Hepatocyte (in vitro differentiated cells): ENCODE measurements around the gene DMD. TPM values are rescaled to one million over a fixed set of nuclear protein-coding genes. Genes with fewer than 3 reads are reported as not detected.

Experiments used
- DNase-seq: peaks from one replicate; pipeline ENCODE4 v3.0.0-alpha.2; 2016; ENCODE audit warnings: low spot score
- H2AFZ ChIP-seq: fragments of 200-600 bp; sonication (generic); 2 replicates; pipeline ENCODE4 v1.6.0; 2016; ENCODE audit warnings: antibody characterized with exemption, mild to moderate bottlenecking
- H3K27ac ChIP-seq: fragments of 200-600 bp; sonication (generic); 2 replicates; pipeline ENCODE4 v1.5.1; 2016; ENCODE audit warnings: mild to moderate bottlenecking
- H3K27me3 ChIP-seq: fragments of 200-600 bp; sonication (generic); 2 replicates; pipeline ENCODE4 v1.6.1; 2016
- H3K36me3 ChIP-seq: fragments of 200-600 bp; sonication (generic); replicated peaks from 2 replicates; pipeline ENCODE4 v1.5.1; 2016; ENCODE audit warnings: low read depth; ENCODE audit not compliant: insufficient read depth
- H3K4me1 ChIP-seq: fragments of 200-600 bp; sonication (generic); 2 replicates; pipeline ENCODE4 v1.5.1; 2016; ENCODE audit warnings: mild to moderate bottlenecking, moderate library complexity; ENCODE audit not compliant: insufficient read depth
- H3K4me2 ChIP-seq: fragments of 200-600 bp; sonication (generic); 2 replicates; pipeline ENCODE4 v1.6.0; 2016
- H3K4me3 ChIP-seq: fragments of 200-600 bp; sonication (generic); 2 replicates; pipeline ENCODE4 v1.5.1; 2016; ENCODE audit warnings: mild to moderate bottlenecking
- H3K79me2 ChIP-seq: fragments of 200-600 bp; sonication (generic); 2 replicates; pipeline ENCODE4 v1.6.0; 2017; ENCODE audit warnings: mild to moderate bottlenecking
- H3K9me2 ChIP-seq: fragments of 200-600 bp; sonication (generic); replicated peaks from 2 replicates; pipeline ENCODE4 v1.6.0; 2017; ENCODE audit warnings: mild to moderate bottlenecking; ENCODE audit not compliant: insufficient read depth
- H3K9me3 ChIP-seq: fragments of 200-600 bp; sonication (generic); 2 replicates; pipeline ENCODE4 v1.5.1; 2016; ENCODE audit warnings: low read depth, mild to moderate bottlenecking
- H4K20me1 ChIP-seq: fragments of 200-600 bp; sonication (generic); 2 replicates; pipeline ENCODE4 v1.6.0; 2016; ENCODE audit warnings: mild to moderate bottlenecking; ENCODE audit not compliant: insufficient read depth, poor library complexity, severe bottlenecking
- EZH2 ChIP-seq: fragments of 200-600 bp; sonication (generic); IDR thresholded peaks from 2 replicates; pipeline ENCODE4 v1.6.1; 2016; ENCODE audit warnings: antibody characterized with exemption, mild to moderate bottlenecking, borderline replicate concordance
- EZH2phosphoT487 ChIP-seq: fragments of 200-600 bp; sonication (generic); IDR thresholded peaks from one replicate; pipeline ENCODE4 v1.6.1; 2018; ENCODE audit warnings: antibody characterized with exemption, mild to moderate bottlenecking, low read depth, moderate library complexity; ENCODE audit not compliant: unreplicated experiment, severe bottlenecking
- WGBS: methylation state at CpG from one replicate; pipeline ENCODE4 v1.1.6; 2016; ENCODE audit warnings: low lambda C conversion rate; ENCODE audit errors: missing lambda C conversion rate; 5-methylcytosine and 5-hydroxymethylcytosine counted together
- polyA plus RNA-seq: library from polyadenylated mRNA; unstranded; fragments of >200 nt; fragmentation: Nextera tagmentation; extraction: Ambion mirVana; gene quantifications from 2 replicates; pipeline ENCODE4 v1.2.1, GENCODE V29; 2016
- total RNA-seq: library from RNA; depleted of rRNA; stranded (reverse); fragments of >200 nt; gene quantifications from 2 replicates; pipeline ENCODE4 v1.2.3, GENCODE V29; 2014
- TF ChIP-seq, protein P1 (sequence below): fragments of 200-600 bp; sonication (generic); IDR thresholded peaks from 2 replicates; pipeline ENCODE4 v1.5.1; 2016; ENCODE audit warnings: antibody characterized with exemption, mild to moderate bottlenecking; ENCODE audit not compliant: poor library complexity

DMD gene
- total and polyA plus RNA-seq, 2 experiments from 2014 or later = 14.2 to 27.8 TPM

GRCh38 chrX:32598707-32599106 lies 612.6 kb downstream of the DMD start:
- no peak for DNase-seq
- no peaks in the 10 kb centered on the region for H3K36me3 ChIP-seq
- no peaks in the 10 kb centered on the region for H3K9me2 ChIP-seq
- no peaks in the 10 kb centered on the region for H3K27me3 ChIP-seq
- no peak overlapping the region for H3K4me3 ChIP-seq
- no peak overlapping the region for H3K4me2 ChIP-seq
- H3K4me1 ChIP-seq = no peaks in the 10 kb centered on the region
- no peaks in the 10 kb centered on the region for H4K20me1 ChIP-seq
- TF ChIP-seq, protein P1, sequence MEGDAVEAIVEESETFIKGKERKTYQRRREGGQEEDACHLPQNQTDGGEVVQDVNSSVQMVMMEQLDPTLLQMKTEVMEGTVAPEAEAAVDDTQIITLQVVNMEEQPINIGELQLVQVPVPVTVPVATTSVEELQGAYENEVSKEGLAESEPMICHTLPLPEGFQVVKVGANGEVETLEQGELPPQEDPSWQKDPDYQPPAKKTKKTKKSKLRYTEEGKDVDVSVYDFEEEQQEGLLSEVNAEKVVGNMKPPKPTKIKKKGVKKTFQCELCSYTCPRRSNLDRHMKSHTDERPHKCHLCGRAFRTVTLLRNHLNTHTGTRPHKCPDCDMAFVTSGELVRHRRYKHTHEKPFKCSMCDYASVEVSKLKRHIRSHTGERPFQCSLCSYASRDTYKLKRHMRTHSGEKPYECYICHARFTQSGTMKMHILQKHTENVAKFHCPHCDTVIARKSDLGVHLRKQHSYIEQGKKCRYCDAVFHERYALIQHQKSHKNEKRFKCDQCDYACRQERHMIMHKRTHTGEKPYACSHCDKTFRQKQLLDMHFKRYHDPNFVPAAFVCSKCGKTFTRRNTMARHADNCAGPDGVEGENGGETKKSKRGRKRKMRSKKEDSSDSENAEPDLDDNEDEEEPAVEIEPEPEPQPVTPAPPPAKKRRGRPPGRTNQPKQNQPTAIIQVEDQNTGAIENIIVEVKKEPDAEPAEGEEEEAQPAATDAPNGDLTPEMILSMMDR = no peak
- TF ChIP-seq EZH2 (no peak), EZH2phosphoT487 (no peak)
- no peak overlapping the region for H2AFZ ChIP-seq
- H3K9me3 ChIP-seq = no peaks in the 10 kb centered on the region
- WGBS = 87% methylated on average over 4 of the region's 4 CpGs
- no peaks in the 10 kb centered on the region for H3K79me2 ChIP-seq
- no peak overlapping the region for H3K27ac ChIP-seq

- WGBS = 91% methylated on average over 4 of the region's 4 CpGs
These were observed 613.6 kb downstream of the DMD start for GRCh38 chrX:32597777-32598176.

GRCh38 chrX:32592786-32593185 lies 618.6 kb downstream of the DMD start:
- Histone ChIP-seq H3K4me3 (no peak overlapping the region), H2AFZ (no peak overlapping the region), H3K4me2 (no peak overlapping the region), H3K9me3 (no peaks in the 10 kb centered on the region), H3K79me2 (no peaks in the 10 kb centered on the region), H4K20me1 (no peaks in the 10 kb centered on the region), H3K9me2 (no peaks in the 10 kb centered on the region), H3K27ac (no peak overlapping the region), H3K27me3 (no peaks in the 10 kb centered on the region), H3K4me1 (no peaks in the 10 kb centered on the region), H3K36me3 (no peaks in the 10 kb centered on the region)
- 88% methylated on average over 7 of the region's 7 CpGs for WGBS
- TF ChIP-seq EZH2 (no peak), EZH2phosphoT487 (no peak)
- TF ChIP-seq, protein P1 = no peak
- DNase-seq = no peak

More at GRCh38 chrX:32597777-32598176, 613.6 kb downstream of the DMD start:
- no peaks in the 10 kb centered on the region for H3K79me2 ChIP-seq
- no peak overlapping the region for H3K4me3 ChIP-seq
- no peaks in the 10 kb centered on the region for H3K4me1 ChIP-seq
- no peak for DNase-seq
- no peak overlapping the region for H3K4me2 ChIP-seq
- no peaks in the 10 kb centered on the region for H4K20me1 ChIP-seq
- H2AFZ ChIP-seq = no peak overlapping the region
- no peak overlapping the region for H3K27ac ChIP-seq
- H3K9me3 ChIP-seq = no peaks in the 10 kb centered on the region
- H3K9me2 ChIP-seq = no peaks in the 10 kb centered on the region
- no peaks in the 10 kb centered on the region for H3K36me3 ChIP-seq
- TF ChIP-seq EZH2 = no peak
- no peaks in the 10 kb centered on the region for H3K27me3 ChIP-seq

- Histone ChIP-seq H2AFZ (no peak overlapping the region), H3K4me2 (no peak overlapping the region), H3K27me3 (no peaks in the 10 kb centered on the region), H3K4me3 (no peak overlapping the region), H3K9me3 (no peaks in the 10 kb centered on the region), H3K27ac (no peak overlapping the region), H3K4me1 (no peaks in the 10 kb centered on the region), H3K36me3 (no peaks in the 10 kb centered on the region), H4K20me1 (no peaks in the 10 kb centered on the region), H3K79me2 (no peaks in the 10 kb centered on the region), H3K9me2 (no peaks in the 10 kb centered on the region)
- DNase-seq = no peak
- 92% methylated on average over 10 of the region's 10 CpGs for WGBS
- no peak for TF ChIP-seq EZH2
- TF ChIP-seq, protein P1 = no peak
- no peak for TF ChIP-seq EZH2phosphoT487
These were observed 619.8 kb downstream of the DMD start for GRCh38 chrX:32591589-32591988.
